Liver (tissue), 9 donors: ENCODE measurements around the gene IFT122. TPM values are rescaled to one million over a fixed set of nuclear protein-coding genes. Genes with fewer than 3 reads are reported as not detected.

ENCODE experiments used
- DNase-seq: peaks from one replicate; pipeline ENCODE4 v3.0.0-alpha.2; 2017; ENCODE audit warnings: low spot score
- H3K27ac ChIP-seq, 2 donors: one replicate each; pipeline ENCODE4 v1.7.0; 2013; ENCODE audit warnings: inconsistent platforms in 2 of 2, low read length in 2 of 2, control low read depth in 1 of 2, low read depth in 1 of 2, mild to moderate bottlenecking in 1 of 2
- H3K27me3 ChIP-seq, 4 donors: one replicate each; pipeline versions ENCODE4 v1.6.1 to v1.7.0; 2013; ENCODE audit warnings: low read length in 3 of 4, inconsistent platforms in 1 of 4, mild to moderate bottlenecking in 1 of 4, moderate library complexity in 1 of 4; ENCODE audit not compliant: control insufficient read depth in 4 of 4, insufficient read depth in 4 of 4
- H3K36me3 ChIP-seq, 4 donors: one replicate each; pipeline versions ENCODE4 v1.6.1 to v1.7.0; 2013; ENCODE audit warnings: low read length in 3 of 4, mild to moderate bottlenecking in 3 of 4, low read depth in 1 of 4, moderate library complexity in 1 of 4; ENCODE audit not compliant: control insufficient read depth in 4 of 4, insufficient read depth in 3 of 4
- H3K4me1 ChIP-seq, 4 donors: one replicate each; pipeline versions ENCODE4 v1.6.1 to v1.7.0; 2013; ENCODE audit warnings: low read length in 3 of 4, mild to moderate bottlenecking in 3 of 4, moderate library complexity in 1 of 4; ENCODE audit not compliant: control insufficient read depth in 4 of 4, insufficient read depth in 4 of 4
- H3K4me3 ChIP-seq, 3 donors: one replicate each; pipeline versions ENCODE4 v1.6.1 to v1.7.0; 2013; ENCODE audit warnings: low read length in 3 of 3, control low read depth in 1 of 3, low read depth in 1 of 3, mild to moderate bottlenecking in 1 of 3
- H3K9ac ChIP-seq, 2 donors: one replicate each; pipeline ENCODE4 v1.7.0; 2013; ENCODE audit warnings: low read length in 2 of 2, mild to moderate bottlenecking in 2 of 2, moderate library complexity in 2 of 2, control low read depth in 1 of 2, low read depth in 1 of 2
- H3K9me3 ChIP-seq, 4 donors: one replicate each; pipeline versions ENCODE4 v1.6.1 to v1.7.0; 2013; ENCODE audit warnings: low read length in 3 of 4; ENCODE audit not compliant: control insufficient read depth in 4 of 4
- ATF3 ChIP-seq: IDR thresholded peaks from 2 replicates; pipeline ENCODE4 v1.6.1; 2016; ENCODE audit warnings: antibody characterized with exemption
- EGR1 ChIP-seq, 2 donors: IDR thresholded peaks; 2 replicates each; pipeline ENCODE4 v1.6.1; 2016 to 2018; ENCODE audit warnings: antibody characterized with exemption in 2 of 2, low read depth in 2 of 2
- FOXA1 ChIP-seq: IDR thresholded peaks from 2 replicates; pipeline ENCODE4 v1.6.1; 2016; ENCODE audit warnings: antibody characterized with exemption
- GABPA ChIP-seq, 2 donors: IDR thresholded peaks in 1 of 2; conservative IDR thresholded peaks in 1 of 2; 2 replicates each; pipeline ENCODE4 v1.6.1; 2016; ENCODE audit warnings: antibody characterized with exemption in 2 of 2, mild to moderate bottlenecking in 1 of 2, moderate library complexity in 1 of 2
- HNF4A ChIP-seq, 2 donors: conservative IDR thresholded peaks; 2 replicates each; pipeline ENCODE4 v1.6.1; 2016; ENCODE audit warnings: antibody characterized with exemption in 2 of 2, mild to moderate bottlenecking in 2 of 2
- HNF4G ChIP-seq: IDR thresholded peaks from 2 replicates; pipeline ENCODE4 v1.6.1; 2016; ENCODE audit warnings: antibody characterized with exemption
- JUND ChIP-seq, 2 donors: IDR thresholded peaks; 2 replicates each; pipeline ENCODE4 v1.6.1; 2016; ENCODE audit warnings: antibody characterized with exemption in 2 of 2
- NR2F2 ChIP-seq: IDR thresholded peaks from 2 replicates; pipeline ENCODE4 v1.6.1; 2016; ENCODE audit warnings: antibody characterized with exemption
- RAD21 ChIP-seq, 2 donors: IDR thresholded peaks; 2 replicates each; pipeline ENCODE4 v1.6.1; 2016; ENCODE audit warnings: antibody characterized with exemption in 2 of 2, mild to moderate bottlenecking in 2 of 2
- REST ChIP-seq: IDR thresholded peaks from 2 replicates; pipeline ENCODE4 v1.6.1; 2016; ENCODE audit warnings: antibody characterized with exemption, mild to moderate bottlenecking
- RXRA ChIP-seq, 2 donors: IDR thresholded peaks; 2 replicates each; pipeline ENCODE4 v1.6.1; 2017 to 2018; ENCODE audit warnings: antibody characterized with exemption in 2 of 2, mild to moderate bottlenecking in 1 of 2
- SP1 ChIP-seq: IDR thresholded peaks from 2 replicates; pipeline ENCODE4 v1.6.1; 2018; ENCODE audit warnings: antibody characterized with exemption, mild to moderate bottlenecking
- TAF1 ChIP-seq: conservative IDR thresholded peaks from 2 replicates; pipeline ENCODE4 v1.6.1; 2016; ENCODE audit warnings: antibody characterized with exemption, mild to moderate bottlenecking
- YY1 ChIP-seq: IDR thresholded peaks from 2 replicates; pipeline ENCODE4 v1.6.1; 2016; ENCODE audit warnings: antibody characterized with exemption, mild to moderate bottlenecking
- WGBS: extraction: QIAGEN DNeasy Blood & Tissue Kit; methylation state at CpG from one replicate; pipeline ENCODE4 v1.1.7; 2013; 5-methylcytosine and 5-hydroxymethylcytosine counted together
- polyA plus RNA-seq, 2 donors: library from polyadenylated mRNA; stranded (reverse) in 1 of 2; unstranded in 1 of 2; fragments of 200-250 nt in 1 of 2; fragments of >200 nt in 1 of 2; fragmentation: Nextera tagmentation in 1 of 2; extraction: Ambion mirVana in 1 of 2; gene quantifications; one replicate each; pipeline versions ENCODE4 v1.2.1 to v1.2.3, GENCODE V29; 2013 to 2015
- total RNA-seq, 2 donors: library from RNA; depleted of rRNA; stranded (reverse); fragments of >200 nt; gene quantifications; one replicate each; pipeline ENCODE4 v1.2.3, GENCODE V29; 2014
- TF ChIP-seq, protein P1 (sequence below): fragments of 150-350 bp; IDR thresholded peaks from 2 replicates; pipeline ENCODE4 v1.5.1; 2017; ENCODE audit warnings: improper control_type of control experiment, low read depth, low read length; ENCODE audit not compliant: missing input control
- TF ChIP-seq, protein P2 (sequence below): IDR thresholded peaks from 2 replicates; pipeline ENCODE4 v1.6.1; 2016; ENCODE audit warnings: antibody characterized with exemption
- TF ChIP-seq, protein P3 (sequence below): IDR thresholded peaks from 2 replicates; pipeline ENCODE4 v1.6.1; 2016; ENCODE audit warnings: antibody characterized with exemption
- donor health status: healthy.
- donor health status: healthy.
- donor health status: healthy.
- donor health status: healthy.
- donor health status: healthy.

The IFT122 gene
- total and polyA plus RNA-seq, 4 donors: 3.3 to 25.8 (median 10.6) TPM

DNA sequence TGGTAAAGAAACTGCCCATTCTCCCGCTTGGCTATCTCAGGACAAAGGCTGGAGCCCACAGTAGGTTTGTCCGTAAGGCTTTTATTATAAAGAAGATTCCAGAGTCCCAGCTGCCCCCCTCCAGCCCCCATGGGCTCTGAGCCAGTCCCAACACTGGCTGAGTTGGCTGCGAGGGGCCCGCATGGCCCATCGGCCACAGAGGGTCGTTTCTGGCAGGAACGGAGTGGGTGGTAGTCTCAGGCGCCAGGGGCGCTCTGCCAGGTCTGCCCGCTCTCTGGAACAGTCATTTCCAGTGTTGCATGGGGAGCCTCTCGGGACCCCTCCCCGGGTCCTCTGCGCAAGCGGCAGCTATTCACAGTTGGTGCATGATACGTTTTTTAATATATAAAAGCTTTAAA, 115.1 kb downstream of the IFT122 start:
- TF ChIP-seq NR2F2 (no peak), REST (no peak), TAF1 (no peak), HNF4G (no peak), SP1 (no peak), RXRA (IDR thresholded peaks at IDR 0.05) (no peak), YY1 (no peak), ATF3 (no peak), FOXA1 (no peak), HNF4A (conservative IDR thresholded peaks at IDR 0.05) (no peak), GABPA (IDR thresholded peaks at IDR 0.05 in 1 of 2, conservative IDR thresholded peaks at IDR 0.05 in 1 of 2) (no peak), EGR1 (IDR thresholded peaks at IDR 0.05; ENCODE audit: low read depth in 2 of 2) (no peak), JUND (IDR thresholded peaks at IDR 0.05) (no peak), RAD21 (IDR thresholded peaks at IDR 0.05) (no peak)
- TF ChIP-seq, protein P1, sequence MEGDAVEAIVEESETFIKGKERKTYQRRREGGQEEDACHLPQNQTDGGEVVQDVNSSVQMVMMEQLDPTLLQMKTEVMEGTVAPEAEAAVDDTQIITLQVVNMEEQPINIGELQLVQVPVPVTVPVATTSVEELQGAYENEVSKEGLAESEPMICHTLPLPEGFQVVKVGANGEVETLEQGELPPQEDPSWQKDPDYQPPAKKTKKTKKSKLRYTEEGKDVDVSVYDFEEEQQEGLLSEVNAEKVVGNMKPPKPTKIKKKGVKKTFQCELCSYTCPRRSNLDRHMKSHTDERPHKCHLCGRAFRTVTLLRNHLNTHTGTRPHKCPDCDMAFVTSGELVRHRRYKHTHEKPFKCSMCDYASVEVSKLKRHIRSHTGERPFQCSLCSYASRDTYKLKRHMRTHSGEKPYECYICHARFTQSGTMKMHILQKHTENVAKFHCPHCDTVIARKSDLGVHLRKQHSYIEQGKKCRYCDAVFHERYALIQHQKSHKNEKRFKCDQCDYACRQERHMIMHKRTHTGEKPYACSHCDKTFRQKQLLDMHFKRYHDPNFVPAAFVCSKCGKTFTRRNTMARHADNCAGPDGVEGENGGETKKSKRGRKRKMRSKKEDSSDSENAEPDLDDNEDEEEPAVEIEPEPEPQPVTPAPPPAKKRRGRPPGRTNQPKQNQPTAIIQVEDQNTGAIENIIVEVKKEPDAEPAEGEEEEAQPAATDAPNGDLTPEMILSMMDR: no peak
- TF ChIP-seq, protein P2, sequence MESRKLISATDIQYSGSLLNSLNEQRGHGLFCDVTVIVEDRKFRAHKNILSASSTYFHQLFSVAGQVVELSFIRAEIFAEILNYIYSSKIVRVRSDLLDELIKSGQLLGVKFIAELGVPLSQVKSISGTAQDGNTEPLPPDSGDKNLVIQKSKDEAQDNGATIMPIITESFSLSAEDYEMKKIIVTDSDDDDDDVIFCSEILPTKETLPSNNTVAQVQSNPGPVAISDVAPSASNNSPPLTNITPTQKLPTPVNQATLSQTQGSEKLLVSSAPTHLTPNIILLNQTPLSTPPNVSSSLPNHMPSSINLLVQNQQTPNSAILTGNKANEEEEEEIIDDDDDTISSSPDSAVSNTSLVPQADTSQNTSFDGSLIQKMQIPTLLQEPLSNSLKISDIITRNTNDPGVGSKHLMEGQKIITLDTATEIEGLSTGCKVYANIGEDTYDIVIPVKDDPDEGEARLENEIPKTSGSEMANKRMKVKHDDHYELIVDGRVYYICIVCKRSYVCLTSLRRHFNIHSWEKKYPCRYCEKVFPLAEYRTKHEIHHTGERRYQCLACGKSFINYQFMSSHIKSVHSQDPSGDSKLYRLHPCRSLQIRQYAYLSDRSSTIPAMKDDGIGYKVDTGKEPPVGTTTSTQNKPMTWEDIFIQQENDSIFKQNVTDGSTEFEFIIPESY: no peak
- TF ChIP-seq, protein P3, sequence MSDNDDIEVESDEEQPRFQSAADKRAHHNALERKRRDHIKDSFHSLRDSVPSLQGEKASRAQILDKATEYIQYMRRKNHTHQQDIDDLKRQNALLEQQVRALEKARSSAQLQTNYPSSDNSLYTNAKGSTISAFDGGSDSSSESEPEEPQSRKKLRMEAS: no peak
- H3K36me3 ChIP-seq: no peaks in the 10 kb centered on the region
- WGBS: 82% methylated on average over 15 of the region's 15 CpGs
- no peak overlapping the region for H3K9ac ChIP-seq
- no peaks in the 10 kb centered on the region for H3K9me3 ChIP-seq
- no peak for DNase-seq
- H3K4me3 ChIP-seq: no peak overlapping the region
- H3K27ac ChIP-seq: no peak overlapping the region
- peaks cover 0 to 13% (median 2%) of the 10 kb centered on the region in 4 donors for H3K4me1 ChIP-seq
- H3K27me3 ChIP-seq: no peaks in the 10 kb centered on the region
